IMR-90 (cell line): ENCODE results near the gene HSD17B3. TPM values are rescaled to one million over a fixed set of nuclear protein-coding genes. Genes with fewer than 3 reads are reported as not detected.

Source experiments
- ATAC-seq: fragments of 200-7000 bp; cut with Tn5 transposase; 2 replicates; pipeline ENCODE4 v1.9.1; 2020; ENCODE audit warnings: low read depth, mild to moderate bottlenecking, moderate library complexity
- BruUV-seq: library from RNA; stranded (reverse); fragments of 400-500 nt; replicated peaks from 2 replicates; lab custom pipeline; 2021; lab: Mats Ljungman, UMichigan
- CTCF ChIA-PET: fragments of 300-600 bp; formaldehyde crosslinking; extraction: SDS; loops from one replicate; lab custom pipeline; 2021; ENCODE audit warnings: antibody characterized with exemption; lab: Yijun Ruan, JAX
- POLR2A ChIA-PET: fragments of 300-600 bp; sonication (Branson Sonifier 250); formaldehyde crosslinking; loops from one replicate; lab custom pipeline; 2022; ENCODE audit warnings: antibody characterized with exemption; ENCODE audit not compliant: unreplicated experiment; lab: Charles Lee
- DNase-seq: peaks from one replicate; pipeline ENCODE4 v3.0.0; 2013
- H2AFZ ChIP-seq: replicated peaks from 2 replicates; pipeline ENCODE3; 2013; ENCODE audit warnings: low read length, mild to moderate bottlenecking; ENCODE audit not compliant: poor library complexity
- H2AK5ac ChIP-seq: 2 replicates; pipeline ENCODE4 v1.6.1; 2013; ENCODE audit warnings: low read depth, low read length, inconsistent platforms
- H2AK9ac ChIP-seq: replicated peaks from 2 replicates; pipeline ENCODE3; 2013; ENCODE audit warnings: mild to moderate bottlenecking, low read depth, low read length, moderate library complexity; ENCODE audit not compliant: poor library complexity
- H2BK120ac ChIP-seq: 2 replicates; pipeline ENCODE4 v1.6.1; 2013; ENCODE audit warnings: low read depth, low read length, inconsistent platforms
- H2BK15ac ChIP-seq: 3 replicates; pipeline ENCODE4 v1.6.1; 2013; ENCODE audit warnings: low read depth, low read length, inconsistent platforms
- H2BK20ac ChIP-seq: 2 replicates; pipeline ENCODE4 v1.6.1; 2013; ENCODE audit warnings: low read depth, mild to moderate bottlenecking, inconsistent platforms, low read length, moderate library complexity
- H2BK5ac ChIP-seq: 2 replicates; pipeline ENCODE4 v1.6.1; 2013; ENCODE audit warnings: mild to moderate bottlenecking, low read depth, low read length, inconsistent platforms; ENCODE audit not compliant: poor library complexity, severe bottlenecking
- H3K14ac ChIP-seq: replicated peaks from 2 replicates; pipeline ENCODE4 v1.6.1; 2013; ENCODE audit warnings: low read depth, low read length, inconsistent platforms
- H3K18ac ChIP-seq: 2 replicates; pipeline ENCODE4 v1.6.1; 2013; ENCODE audit warnings: low read depth, low read length, control low read depth
- H3K23ac ChIP-seq: 2 replicates; pipeline ENCODE4 v1.6.1; 2013; ENCODE audit warnings: low read depth, low read length, inconsistent platforms
- H3K27ac ChIP-seq: 2 replicates; pipeline ENCODE4 v1.5.1; 2013; ENCODE audit warnings: mild to moderate bottlenecking, control low read depth, low read length; ENCODE audit not compliant: insufficient read depth
- H3K27me3 ChIP-seq: 2 replicates; pipeline ENCODE4 v1.6.1; 2013; ENCODE audit warnings: low read length; ENCODE audit not compliant: control insufficient read depth, insufficient read depth
- H3K36me3 ChIP-seq: 2 replicates; pipeline ENCODE4 v1.6.1; 2013; ENCODE audit warnings: low read length, mixed read lengths; ENCODE audit not compliant: control insufficient read depth, insufficient read depth
- H3K4ac ChIP-seq: 2 replicates; pipeline ENCODE4 v1.6.1; 2013; ENCODE audit warnings: low read depth, low read length, inconsistent platforms
- H3K4me1 ChIP-seq: 2 replicates; pipeline ENCODE4 v1.6.1; 2013; ENCODE audit warnings: low read length, mixed read lengths; ENCODE audit not compliant: control insufficient read depth, insufficient read depth
- H3K4me2 ChIP-seq: 2 replicates; pipeline ENCODE4 v1.6.1; 2013; ENCODE audit warnings: low read depth, mild to moderate bottlenecking, control low read depth, low read length, moderate library complexity
- H3K4me3 ChIP-seq: 2 replicates; pipeline ENCODE4 v1.5.1; 2013; ENCODE audit warnings: low read depth, mild to moderate bottlenecking, control low read depth, low read length, moderate library complexity; ENCODE audit not compliant: insufficient read depth
- H3K56ac ChIP-seq: 2 replicates; pipeline ENCODE4 v1.6.1; 2013; ENCODE audit warnings: low read length, inconsistent platforms; ENCODE audit not compliant: insufficient read depth; ENCODE audit errors: extremely low read depth
- H3K79me1 ChIP-seq, 2 experiments: 2 replicates each; pipeline ENCODE4 v1.6.1; 2013; ENCODE audit warnings: low read length in 2 of 2, inconsistent platforms in 1 of 2, low read depth in 1 of 2
- H3K9ac ChIP-seq: 2 replicates; pipeline ENCODE4 v1.6.1; 2013; ENCODE audit warnings: low read depth, low read length, control low read depth
- H3K9me1 ChIP-seq: 2 replicates; pipeline ENCODE4 v1.6.1; 2013; ENCODE audit warnings: low read length, inconsistent platforms; ENCODE audit not compliant: insufficient read depth
- H3K9me3 ChIP-seq: 2 replicates; pipeline ENCODE4 v1.6.1; 2013; ENCODE audit warnings: low read length; ENCODE audit not compliant: control insufficient read depth, insufficient read depth
- H4K20me1 ChIP-seq: 2 replicates; pipeline ENCODE4 v1.6.1; 2013; ENCODE audit warnings: low read length, inconsistent platforms; ENCODE audit not compliant: insufficient read depth
- H4K5ac ChIP-seq: 2 replicates; pipeline ENCODE4 v1.6.1; 2013; ENCODE audit warnings: mild to moderate bottlenecking, low read depth, low read length, control low read depth
- H4K8ac ChIP-seq, 2 experiments: 2 replicates each; pipeline ENCODE4 v1.6.1; 2013; ENCODE audit warnings: low read depth in 2 of 2, low read length in 2 of 2, control low read depth in 1 of 2, inconsistent platforms in 1 of 2
- H4K91ac ChIP-seq: 2 replicates; pipeline ENCODE4 v1.6.1; 2013; ENCODE audit warnings: low read depth, low read length, inconsistent platforms; ENCODE audit not compliant: insufficient read depth
- CEBPB ChIP-seq: IDR thresholded peaks from 2 replicates; pipeline ENCODE4 v1.6.1; 2012; ENCODE audit warnings: low read depth, low read length, improper control_type of control experiment
- FOS ChIP-seq: fragments of 150-350 bp; IDR thresholded peaks from 2 replicates; pipeline ENCODE4 v1.6.1; 2016; ENCODE audit warnings: low read depth, low read length
- MXI1 ChIP-seq: IDR thresholded peaks from 2 replicates; pipeline ENCODE4 v1.6.1; 2012; ENCODE audit warnings: low read depth, mild to moderate bottlenecking, low read length, moderate library complexity, borderline replicate concordance
- POLR2A ChIP-seq: IDR thresholded peaks from 2 replicates; pipeline ENCODE4 v1.6.1; 2012; ENCODE audit warnings: mild to moderate bottlenecking, low read depth, low read length
- RAD21 ChIP-seq: IDR thresholded peaks from 2 replicates; pipeline ENCODE4 v1.6.1; 2012; ENCODE audit warnings: low read length, improper control_type of control experiment
- RCOR1 ChIP-seq: IDR thresholded peaks from 2 replicates; pipeline ENCODE4 v1.6.1; 2012; ENCODE audit warnings: mild to moderate bottlenecking, low read length, improper control_type of control experiment; ENCODE audit not compliant: insufficient replicate concordance
- SMC3 ChIP-seq: fragments of 150-350 bp; IDR thresholded peaks from 2 replicates; pipeline ENCODE4 v1.6.1; 2016; ENCODE audit warnings: low read depth, mild to moderate bottlenecking, antibody characterized with exemption, low read length, moderate library complexity
- WGBS, 2 experiments: methylation state at CpG; one replicate each; pipeline versions ENCODE4 v1.1.5 to v1.1.7; 2013; ENCODE audit warnings: missing lambda C conversion rate in 2 of 2; ENCODE audit not compliant: insufficient read length in 1 of 2; ENCODE audit errors: extremely low coverage in 2 of 2; 5-methylcytosine and 5-hydroxymethylcytosine counted together
- dilution Hi-C: fragments of 300-500 bp; cut with HindIII; formaldehyde crosslinking; loops from one replicate; pipeline ENCODE4 v1.14.3; 2018; ENCODE audit warnings: low sequenced_read_pairs; ENCODE audit not compliant: unreplicated experiment
- in situ Hi-C: fragments of 300-500 bp; cut with MboI; formaldehyde crosslinking; loops from 3 replicates; pipeline ENCODE4 v1.14.3; 2019; ENCODE audit warnings: low sequenced_read_pairs, inconsistent platforms, mixed read lengths
- intact Hi-C: fragments of 100-400 bp; cut with micrococcal nuclease; formaldehyde crosslinking; loops from 2 replicates; pipeline ENCODE4 v1.10.0; 2022
- polyA plus RNA-seq, 3 experiments: library from polyadenylated mRNA; depleted of rRNA; stranded (reverse); fragments of >200 nt; gene quantifications; 2 replicates each; pipeline ENCODE4 v1.2.3, GENCODE V29; 2012; ENCODE audit warnings: low replicate concordance in 1 of 3
- total RNA-seq: library from RNA; depleted of rRNA; stranded (reverse); fragments of >200 nt; gene quantifications from 2 replicates; pipeline ENCODE4 v1.2.3, GENCODE V29; 2012
- TF ChIP-seq, protein P1 (sequence below): fragments of 150-350 bp; IDR thresholded peaks from 2 replicates; pipeline ENCODE4 v1.6.1; 2016; ENCODE audit warnings: low read depth, mild to moderate bottlenecking, low read length, moderate library complexity, borderline replicate concordance

Gene HSD17B3
- total and polyA plus RNA-seq, 2 of the 4 experiments (the other 2 are of a cell fraction): 0.18 TPM; not detected in 1

GRCh38 chr9:96204853-96205252 lies 97.1 kb downstream of the HSD17B3 start:
- H3K9me3 ChIP-seq: 0 out of 2 replicates have a peak, but pooled peaks cover 2% of the 10 kb centered on the region
- H3K4me1 ChIP-seq: no peaks in the 10 kb centered on the region
- H3K79me1 ChIP-seq: no peaks in the 10 kb centered on the region
- no peaks in the 10 kb centered on the region for H3K9me1 ChIP-seq
- no peak overlapping the region for H3K27ac ChIP-seq
- H3K56ac ChIP-seq: no peak overlapping the region
- H2AK5ac ChIP-seq: no peak overlapping the region
- no peak overlapping the region for H3K4me2 ChIP-seq
- BruUV-seq: no TSS peak
- H4K20me1 ChIP-seq: no peaks in the 10 kb centered on the region
- WGBS, 2 experiments: no CpG with 5 or more reads among the region's 2 CpGs
- DNase-seq (no peak), ATAC-seq (no peak)
- no peak overlapping the region for H4K91ac ChIP-seq
- H3K4ac ChIP-seq: no peak overlapping the region
- no peak overlapping the region for H3K4me3 ChIP-seq
- H3K14ac ChIP-seq: no peak overlapping the region
- in situ Hi-C loops: loop anchor here (25.0 kb wide), 2 partner anchors 468 to 868 kb away; no protein-coding TSS in a partner anchor
- no peak overlapping the region for H4K5ac ChIP-seq
- no peak overlapping the region for H2BK120ac ChIP-seq
- dilution Hi-C loops: no loop called here
- no peak overlapping the region for H3K9ac ChIP-seq
- H3K23ac ChIP-seq: no peak overlapping the region
- no peak overlapping the region for H2BK15ac ChIP-seq
- no peak overlapping the region for H3K18ac ChIP-seq
- no peaks in the 10 kb centered on the region for H3K36me3 ChIP-seq
- H2BK20ac ChIP-seq: no peak overlapping the region
- TF ChIP-seq, protein P1, sequence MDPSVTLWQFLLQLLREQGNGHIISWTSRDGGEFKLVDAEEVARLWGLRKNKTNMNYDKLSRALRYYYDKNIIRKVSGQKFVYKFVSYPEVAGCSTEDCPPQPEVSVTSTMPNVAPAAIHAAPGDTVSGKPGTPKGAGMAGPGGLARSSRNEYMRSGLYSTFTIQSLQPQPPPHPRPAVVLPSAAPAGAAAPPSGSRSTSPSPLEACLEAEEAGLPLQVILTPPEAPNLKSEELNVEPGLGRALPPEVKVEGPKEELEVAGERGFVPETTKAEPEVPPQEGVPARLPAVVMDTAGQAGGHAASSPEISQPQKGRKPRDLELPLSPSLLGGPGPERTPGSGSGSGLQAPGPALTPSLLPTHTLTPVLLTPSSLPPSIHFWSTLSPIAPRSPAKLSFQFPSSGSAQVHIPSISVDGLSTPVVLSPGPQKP: no peak
- TF ChIP-seq RCOR1: no peak
- no peak for TF ChIP-seq MXI1
- no peak for TF ChIP-seq POLR2A
- no peak for TF ChIP-seq RAD21
- no peak for TF ChIP-seq SMC3
- TF ChIP-seq FOS: no peak
- TF ChIP-seq CEBPB: no peak
- CTCF ChIA-PET: interaction anchor here (0.6 kb wide), 1 partner anchor 9 kb away, joined by 3 read pairs; no protein-coding TSS in a partner anchor
- intact Hi-C loops: no loop called here
- POLR2A ChIA-PET: no interaction called here
- no peak overlapping the region for H2AK9ac ChIP-seq
- no peak overlapping the region for H2AFZ ChIP-seq
- H2BK5ac ChIP-seq: no peak overlapping the region
- H3K27me3 ChIP-seq: peaks cover 44% of the 10 kb centered on the region
- H4K8ac ChIP-seq: no peak overlapping the region
